ELF-1 (cell line): Measurements from ENCODE around the gene CLDN1.
"Not testable (repeated sequence)": the region's sequence is repeated elsewhere in the genome, so short reads cannot be mapped to it uniquely, and the experiment has no call there.

Experiments used
- DNase-seq: peaks from one replicate; pipeline ENCODE4 v3.0.0-alpha.2; 2016; ENCODE audit warnings: low read depth, low spot score

The CLDN1 gene

GRCh38 chr3:190293621-190294020 is 28.6 kb downstream of the CLDN1 start:
- DNase-seq: no peak

GRCh38 chr3:190291994-190292584 is 30.2 kb downstream of the CLDN1 start:
- DNase-seq: no peak

GRCh38 chr3:190289989-190290388 is 32.3 kb downstream of the CLDN1 start:
- no peak for DNase-seq

GRCh38 chr3:190288836-190289235 is 33.4 kb downstream of the CLDN1 start:
- DNase-seq: no peak

- DNase-seq: no peak
Observed at GRCh38 chr3:190286014-190286413, 36.2 kb downstream of the CLDN1 start.

GRCh38 chr3:190281308-190282051 is 40.8 kb downstream of the CLDN1 start:
- no peak for DNase-seq

- DNase-seq: no peak
Observed at GRCh38 chr3:190279690-190280089, 42.6 kb downstream of the CLDN1 start.

GRCh38 chr3:190272747-190273146 is 49.5 kb downstream of the CLDN1 start:
- DNase-seq: no peak

- DNase-seq: no peak
Observed at GRCh38 chr3:190269101-190269500, 53.1 kb downstream of the CLDN1 start.

GRCh38 chr3:190267464-190267863 is 54.8 kb downstream of the CLDN1 start:
- not testable (repeated sequence) for DNase-seq

GRCh38 chr3:190266913-190267290 is 55.3 kb downstream of the CLDN1 start:
- no peak for DNase-seq

- DNase-seq: no peak
Observed at GRCh38 chr3:190266265-190266912, 55.9 kb downstream of the CLDN1 start.

- no peak for DNase-seq
Observed at GRCh38 chr3:190265796-190266195, 56.5 kb downstream of the CLDN1 start.

GRCh38 chr3:190265126-190265525 is 57.1 kb downstream of the CLDN1 start:
- DNase-seq: no peak

GRCh38 chr3:190261740-190262139 is 60.5 kb downstream of the CLDN1 start:
- DNase-seq: no peak

- DNase-seq: no peak
Observed at GRCh38 chr3:190261015-190261414, 61.2 kb downstream of the CLDN1 start.

GRCh38 chr3:190260301-190260700 is 61.9 kb downstream of the CLDN1 start:
- DNase-seq: no peak

GRCh38 chr3:190258634-190259033 is 63.6 kb downstream of the CLDN1 start:
- no peak for DNase-seq
